GM18870 (cell line): Measurements from ENCODE around the gene DNAJC27.

Experiments
- ATAC-seq: cut with Tn5 transposase; IDR thresholded peaks from one replicate; pipeline ENCODE4 v1.9.1; 2021; ENCODE audit warnings: moderate library complexity; ENCODE audit not compliant: unreplicated experiment

Gene DNAJC27

GRCh38 chr2:24970483-24971285 is 1.1 kb downstream of the DNAJC27 start:
- no peak for ATAC-seq

- no peak for ATAC-seq
Measured at GRCh38 chr2:24969784-24970183, 2.0 kb downstream of the DNAJC27 start.

- no peak for ATAC-seq
Measured at GRCh38 chr2:24961903-24962302, 9.9 kb downstream of the DNAJC27 start.

GRCh38 chr2:24959761-24960160 is 12.0 kb downstream of the DNAJC27 start:
- no peak for ATAC-seq

- ATAC-seq = no peak
Measured at GRCh38 chr2:24958411-24958935, 13.3 kb downstream of the DNAJC27 start.

DNA sequence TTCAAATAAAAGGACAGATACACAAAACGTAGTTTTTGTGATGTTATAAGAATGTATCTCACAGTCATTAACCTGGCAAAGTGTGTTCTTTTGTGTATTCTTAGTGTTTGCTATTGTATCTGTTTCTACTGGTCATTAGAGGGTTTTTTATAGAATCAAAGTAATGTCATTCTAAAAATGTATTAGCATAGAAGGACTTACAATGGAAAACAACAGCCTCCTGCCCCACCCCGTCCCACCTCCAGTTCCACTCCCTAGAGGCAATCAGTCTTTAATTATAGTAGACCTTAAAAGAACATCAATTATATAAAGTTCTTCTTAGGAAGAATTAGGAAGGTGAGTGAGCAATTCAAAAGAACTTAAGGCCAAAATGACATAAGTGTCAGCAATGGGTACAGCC is 13.8 kb downstream of the DNAJC27 start:
- no peak for ATAC-seq

DNA sequence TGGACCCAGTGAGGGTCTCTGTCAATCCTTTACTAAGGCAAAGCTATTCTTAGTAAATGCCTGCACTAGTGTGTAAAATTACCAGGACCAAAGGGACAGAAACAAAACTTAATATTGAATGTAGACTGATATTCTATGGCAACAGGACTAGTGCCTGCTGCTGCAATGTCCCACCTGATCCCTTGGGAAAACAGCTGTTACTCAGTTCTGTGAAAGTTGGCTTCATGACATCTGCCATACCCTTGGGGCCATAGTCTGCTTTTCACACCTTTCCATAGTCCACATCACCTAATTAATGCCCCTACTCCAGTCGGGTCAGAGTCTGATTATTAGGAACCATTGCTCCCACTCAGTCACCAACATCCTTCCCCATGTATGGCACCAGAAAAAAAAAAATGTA is 14.5 kb downstream of the DNAJC27 start:
- no peak for ATAC-seq

DNA sequence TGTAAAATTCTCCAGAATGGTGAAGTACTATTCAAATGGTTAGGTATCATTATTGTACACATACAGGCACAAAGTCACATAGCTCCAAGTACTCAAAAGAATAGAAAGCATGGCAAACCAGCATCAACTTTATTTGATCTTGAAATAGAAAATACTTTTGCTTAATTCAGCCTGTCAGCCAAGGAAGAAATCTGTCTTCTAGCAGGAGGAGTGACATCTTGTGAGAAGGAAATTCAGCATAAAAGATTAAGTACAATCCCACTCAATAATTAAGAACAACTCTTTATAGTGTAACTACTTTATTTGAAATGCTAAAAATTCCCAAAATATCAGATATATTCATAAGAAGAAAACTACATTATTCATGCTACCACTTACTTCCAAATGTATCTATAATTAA is 15.8 kb downstream of the DNAJC27 start:
- no peak for ATAC-seq

DNA sequence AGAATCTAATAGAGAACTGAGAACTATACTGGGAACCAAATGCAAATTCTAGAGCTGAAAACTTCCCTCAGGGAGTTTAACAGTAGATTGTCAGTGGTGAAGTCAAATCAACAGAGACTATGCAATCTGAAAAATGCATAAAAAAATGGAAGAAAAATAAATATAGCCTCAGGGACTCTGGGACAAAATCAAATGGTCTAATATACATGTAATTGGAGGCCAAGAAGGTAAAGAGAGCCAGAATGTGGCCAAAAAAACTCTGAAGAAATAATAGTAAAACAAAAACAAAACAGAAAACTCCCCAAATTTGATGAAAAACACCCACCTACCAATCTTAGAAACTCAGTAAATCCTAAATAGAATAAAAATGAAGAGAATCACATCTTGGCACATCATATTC is 16.5 kb downstream of the DNAJC27 start:
- ATAC-seq = no peak

DNA sequence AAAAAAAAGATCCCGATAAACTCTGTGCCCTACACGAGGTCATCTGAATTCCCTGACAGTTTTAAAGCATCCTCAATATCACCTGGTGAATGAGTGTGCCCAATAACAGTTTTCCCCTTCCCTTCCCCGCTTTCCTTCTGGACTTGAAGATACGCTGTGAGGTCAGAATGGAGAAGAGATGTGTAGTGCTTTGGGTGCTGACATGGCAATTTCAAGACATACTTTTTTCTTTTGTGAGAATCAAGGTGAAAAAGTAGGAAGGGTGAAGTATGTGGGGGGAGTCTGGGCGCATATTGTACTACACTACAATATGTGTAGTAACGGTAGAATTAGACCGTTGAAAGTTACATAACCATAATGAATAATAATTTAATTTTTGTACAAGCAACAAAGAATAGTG is 21.7 kb downstream of the DNAJC27 start:
- no peak for ATAC-seq

- ATAC-seq = no peak
Measured at GRCh38 chr2:24948506-24948905, 23.2 kb downstream of the DNAJC27 start.

DNA sequence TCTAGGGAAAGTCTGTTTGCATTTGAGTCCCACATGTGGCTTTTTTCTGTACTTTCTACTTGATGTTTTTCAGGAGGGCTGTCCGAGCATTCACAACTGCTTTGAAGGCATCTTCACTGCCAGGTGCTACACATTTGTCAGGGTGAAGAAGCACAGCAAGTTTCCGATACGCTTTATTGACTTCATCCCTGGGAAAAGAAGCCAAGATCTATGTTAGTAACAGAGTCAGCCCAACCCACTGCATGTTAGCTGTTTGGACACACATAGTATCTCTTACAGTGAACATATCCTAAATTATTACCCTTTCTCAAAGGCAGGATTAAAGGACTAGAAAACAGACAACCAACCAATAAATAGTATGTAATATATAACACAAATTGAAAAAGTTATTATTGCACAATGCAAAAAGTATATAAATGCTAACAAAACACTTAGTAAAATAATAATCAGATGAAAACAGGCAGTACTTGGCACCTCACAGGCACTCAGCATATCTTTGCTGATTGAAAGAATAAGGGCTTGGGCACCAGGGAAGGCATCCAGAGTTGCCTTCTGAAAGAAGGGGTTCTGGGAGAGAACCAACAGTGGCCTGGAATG is 24.1 kb downstream of the DNAJC27 start:
- ATAC-seq = no peak

DNA sequence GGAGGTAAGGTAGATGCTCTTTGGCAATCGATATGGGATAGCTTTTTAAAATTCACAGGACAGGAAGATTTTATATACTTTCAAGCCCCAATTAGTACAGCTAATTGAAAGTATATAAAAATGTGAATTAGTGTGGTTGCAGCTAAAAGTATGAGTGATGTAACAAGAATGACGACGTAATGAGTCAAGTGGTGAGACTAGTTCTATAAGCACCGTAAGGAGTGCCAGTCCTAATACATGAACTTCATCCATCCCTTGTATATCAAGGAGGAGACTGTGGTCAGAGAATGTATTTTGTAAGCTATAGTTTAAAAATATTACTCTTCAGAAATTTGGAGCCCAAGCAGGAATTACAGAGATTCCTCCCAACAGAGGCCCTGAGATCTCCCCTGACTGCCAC is 25.8 kb downstream of the DNAJC27 start:
- no peak for ATAC-seq

DNA sequence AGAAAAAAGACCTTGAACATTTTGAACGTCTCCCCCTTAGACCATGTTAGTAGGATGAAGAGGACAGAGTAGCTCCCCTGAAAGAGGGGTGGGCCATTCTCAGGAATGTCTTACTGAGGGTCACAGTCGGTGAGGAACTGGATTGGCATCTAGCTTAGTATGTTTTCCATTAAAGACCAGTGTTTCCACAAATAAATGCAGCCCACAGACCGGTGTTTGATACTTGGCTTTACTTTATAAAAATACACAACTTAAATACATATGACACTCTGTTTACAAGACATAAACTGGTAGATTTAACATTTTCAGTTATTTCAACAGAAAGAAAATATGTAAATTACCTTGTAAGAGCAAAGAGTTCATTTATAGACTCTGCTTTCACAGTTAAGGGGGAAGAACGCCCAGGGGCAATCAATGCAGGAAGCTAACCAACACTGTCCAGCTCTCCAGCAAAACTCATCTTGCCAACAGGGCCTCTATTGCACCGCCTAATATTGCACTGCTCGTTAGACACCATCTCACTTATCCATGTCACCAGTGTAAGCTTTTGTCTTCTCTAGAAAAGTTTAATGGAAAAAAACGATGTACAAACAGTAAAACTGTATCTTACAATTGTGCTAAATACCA is 28.2 kb downstream of the DNAJC27 start:
- ATAC-seq = no peak

DNA sequence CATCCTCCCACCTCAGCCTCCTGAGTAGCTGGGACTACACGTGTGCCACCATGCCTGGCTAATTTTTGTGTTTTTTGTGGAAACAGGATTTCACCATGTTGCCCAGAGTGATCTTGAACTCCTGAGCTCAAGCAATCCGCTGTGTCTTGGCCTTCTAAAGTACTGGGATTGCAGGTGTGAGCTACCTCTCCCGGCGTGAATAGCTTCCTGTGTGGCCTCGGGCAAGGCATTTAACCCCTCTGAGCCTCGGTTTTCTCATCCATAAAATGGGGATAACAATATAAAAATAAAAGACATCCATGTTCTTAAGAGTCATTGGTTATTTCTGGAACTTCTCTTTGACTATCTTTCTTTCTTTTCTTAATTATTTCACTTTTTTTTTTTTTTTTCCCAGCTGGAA is 32.4 kb downstream of the DNAJC27 start:
- no peak for ATAC-seq

DNA sequence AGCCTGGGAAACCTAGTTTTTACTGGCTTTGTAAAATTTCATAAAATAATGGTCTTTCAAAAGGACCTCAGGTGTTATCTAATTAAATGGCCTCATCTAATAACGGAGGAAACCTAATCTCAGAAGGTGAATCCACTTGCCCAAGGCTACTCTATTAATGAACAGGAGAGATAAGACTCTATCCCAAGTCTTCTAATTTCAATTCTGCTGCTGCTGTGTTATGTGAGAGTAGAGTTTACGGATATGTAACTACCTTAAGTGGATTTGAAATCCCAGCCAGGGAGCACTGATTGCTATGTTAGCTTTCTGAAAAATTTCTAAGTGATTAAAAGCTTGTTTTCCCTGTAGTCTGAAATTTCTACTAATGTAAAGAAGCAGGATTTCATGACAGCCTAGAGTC is 34.5 kb downstream of the DNAJC27 start:
- no peak for ATAC-seq

GRCh38 chr2:24935145-24935544 is 36.6 kb downstream of the DNAJC27 start:
- no peak for ATAC-seq

DNA sequence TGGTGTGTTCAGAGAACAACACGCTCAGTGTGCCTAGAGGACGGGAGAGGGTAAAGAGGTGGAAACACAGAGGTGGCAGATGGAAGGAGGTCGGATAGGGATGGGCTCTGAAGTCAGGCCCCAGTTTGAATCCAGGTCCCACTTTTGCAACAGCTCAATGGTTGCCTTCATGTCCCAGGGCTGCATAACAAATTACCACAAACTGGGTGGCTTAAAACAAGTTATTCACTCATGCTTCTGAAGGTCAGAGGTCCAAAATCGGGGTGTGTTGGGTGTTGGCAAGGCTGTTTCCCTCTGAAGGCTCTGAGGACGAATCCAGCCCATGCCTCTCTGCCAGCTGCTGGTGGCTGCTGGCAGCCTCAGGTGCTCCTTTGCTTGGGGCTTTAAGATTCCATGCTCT is 39.0 kb downstream of the DNAJC27 start:
- ATAC-seq = no peak

DNA sequence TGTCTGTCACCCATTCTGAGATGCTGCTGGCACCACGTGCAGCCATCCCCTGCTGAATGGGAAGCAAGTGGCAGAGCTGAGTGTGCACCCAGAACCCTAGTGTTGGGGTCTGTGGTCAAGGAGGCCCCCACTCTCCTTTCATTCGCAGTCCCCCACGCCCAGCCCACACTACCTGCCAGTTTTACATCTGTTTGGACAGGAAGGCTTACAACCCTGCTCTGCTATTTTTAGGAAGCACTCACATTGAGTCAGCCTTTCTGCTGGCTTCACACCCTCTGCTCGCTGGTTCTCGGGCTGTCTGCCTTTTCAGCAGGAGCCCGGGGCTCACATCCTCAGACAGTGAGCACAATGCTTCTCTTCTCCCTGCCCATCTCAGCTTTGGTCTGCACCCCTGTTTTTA is 41.0 kb downstream of the DNAJC27 start:
- ATAC-seq = peak; percentile 58

DNA sequence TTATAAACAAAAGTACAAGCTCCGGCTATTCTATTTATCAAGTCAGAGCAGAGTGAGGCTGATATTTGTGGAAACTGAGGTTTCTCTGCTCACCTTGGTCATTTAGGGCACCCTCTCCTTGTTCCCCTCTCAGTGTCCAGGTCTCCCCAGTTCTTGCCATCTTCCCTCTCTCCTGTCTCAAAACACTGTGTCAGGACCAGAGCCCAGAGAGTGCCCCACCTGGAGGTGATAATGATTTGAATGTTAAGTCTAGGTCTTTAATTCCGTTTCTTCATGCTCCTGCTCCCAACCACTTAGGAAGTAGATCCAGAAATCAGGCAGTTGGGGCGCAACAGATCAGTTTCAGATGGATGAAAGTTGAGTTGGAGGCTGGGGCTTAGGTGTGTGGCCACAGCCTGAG is 42.5 kb downstream of the DNAJC27 start:
- ATAC-seq = no peak

GRCh38 chr2:24928036-24928435 is 43.7 kb downstream of the DNAJC27 start:
- no peak for ATAC-seq

DNA sequence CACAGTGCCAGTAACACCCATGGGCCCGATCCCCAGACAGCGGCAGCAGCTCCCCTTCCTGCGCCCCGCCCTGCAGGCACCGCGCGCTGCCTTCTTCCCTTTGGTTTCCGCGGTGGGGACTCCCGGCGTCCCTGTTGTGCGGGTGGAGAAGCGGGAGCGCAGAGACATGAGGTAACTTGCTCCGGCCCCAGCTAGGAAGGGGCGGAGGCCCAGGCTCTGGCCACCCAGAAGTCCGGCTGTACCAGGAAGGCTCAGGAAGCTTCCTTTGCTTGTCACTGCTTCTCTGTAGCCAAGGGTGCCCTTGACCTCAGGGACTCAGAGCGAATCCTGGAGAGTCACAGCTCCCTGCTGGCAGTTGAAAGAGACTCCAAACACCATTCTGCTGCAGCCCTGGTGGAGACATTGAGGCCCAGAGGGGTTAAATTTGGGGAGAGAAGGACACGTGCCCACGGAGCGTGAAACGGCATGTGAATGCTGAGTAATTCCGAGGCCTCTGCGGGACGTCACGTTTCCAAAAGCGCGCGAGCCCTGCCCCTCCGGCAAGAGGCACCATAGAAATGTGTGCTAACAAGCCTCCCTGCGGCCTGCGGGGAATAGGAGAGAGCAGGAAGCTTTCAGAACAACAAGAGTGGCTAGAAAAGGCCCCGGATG is 45.0 kb downstream of the DNAJC27 start:
- no peak for ATAC-seq
